ENCODE data around the gene FAM110D.

DNA sequence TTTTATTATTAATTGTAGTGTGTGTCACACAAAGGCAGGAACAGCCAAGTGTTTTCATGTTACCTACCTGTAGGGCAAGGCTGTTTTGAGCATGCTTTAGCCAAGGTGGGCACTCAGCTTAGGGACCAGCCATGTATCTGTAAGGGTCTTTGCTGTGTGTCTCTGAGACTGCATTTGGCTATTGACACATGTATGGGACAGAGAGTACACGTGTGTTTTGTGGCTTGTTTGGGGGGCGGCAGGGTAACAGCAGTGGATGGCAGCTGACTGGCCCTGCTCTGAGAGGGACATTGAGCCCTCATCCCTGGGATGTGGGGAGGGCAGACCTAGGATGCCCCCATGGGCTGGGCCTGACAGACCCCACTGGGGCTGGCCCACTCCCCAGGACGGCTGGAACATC, 38.4 kb downstream of the FAM110D start:
- TF ChIP-seq CTCF (conservative IDR thresholded peaks at IDR 0.05) (no peak), EZH2 (IDR thresholded peaks at IDR 0.05; ENCODE audit: low read depth) (no peak)
